ENCODE results near the gene PIGU.
"Not testable (repeated sequence)": the region's sequence is repeated elsewhere in the genome, so short reads cannot be mapped to it uniquely, and the experiment has no call there.

The PIGU gene

DNA sequence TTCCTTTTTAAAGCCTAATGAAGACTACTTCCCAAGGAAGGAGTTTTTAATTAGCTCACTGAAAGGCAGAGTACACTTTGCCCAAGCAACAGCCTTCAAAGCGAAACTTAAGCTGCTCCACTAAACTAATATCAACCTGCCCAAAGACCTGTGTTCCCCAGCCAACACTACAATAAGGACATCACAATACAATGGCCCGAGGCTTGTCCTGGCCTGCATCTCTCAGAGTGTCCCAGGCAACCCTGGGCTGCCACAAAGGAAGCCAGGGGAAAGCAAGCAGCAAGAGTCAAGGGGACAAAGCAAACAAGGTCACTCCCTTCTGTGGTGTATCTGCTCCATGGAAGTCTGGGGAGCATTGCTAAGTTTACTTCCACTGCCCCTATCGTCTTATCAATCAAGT is 52.3 kb downstream of the PIGU start:
- no peaks in the 10 kb centered on the region for H3K36me3 ChIP-seq (ENCODE audit: control insufficient read depth, insufficient read depth, low read length)
- no peak for DNase-seq (ENCODE audit: low read depth, low spot score)
- no peak overlapping the region for H3K4me3 ChIP-seq (ENCODE audit: low read length)
- H3K27me3 ChIP-seq (ENCODE audit: control insufficient read depth, insufficient read depth, low read length) = no peaks in the 10 kb centered on the region
- no peaks in the 10 kb centered on the region for H3K4me1 ChIP-seq (ENCODE audit: control insufficient read depth, insufficient read depth, low read length)
- no peaks in the 10 kb centered on the region for H3K9me3 ChIP-seq (ENCODE audit: control insufficient read depth, insufficient read depth, low read length)
- WGBS (ENCODE audit: insufficient coverage, insufficient read length) = no CpG with 5 or more reads among the region's 3 CpGs
- no peak overlapping the region for H3K27ac ChIP-seq (ENCODE audit: low read length)

GRCh38 chr20:34622821-34623451 is 54.0 kb downstream of the PIGU start:
- WGBS (ENCODE audit: insufficient coverage, insufficient read length) = no CpG with 5 or more reads among the region's 6 CpGs
- no peak overlapping the region for H3K27ac ChIP-seq (ENCODE audit: low read length)
- no peaks in the 10 kb centered on the region for H3K9me3 ChIP-seq (ENCODE audit: control insufficient read depth, insufficient read depth, low read length)
- no peaks in the 10 kb centered on the region for H3K4me1 ChIP-seq (ENCODE audit: control insufficient read depth, insufficient read depth, low read length)
- H3K27me3 ChIP-seq (ENCODE audit: control insufficient read depth, insufficient read depth, low read length) = no peaks in the 10 kb centered on the region
- no peak overlapping the region for H3K4me3 ChIP-seq (ENCODE audit: low read length)
- DNase-seq (ENCODE audit: low read depth, low spot score) = no peak
- no peaks in the 10 kb centered on the region for H3K36me3 ChIP-seq (ENCODE audit: control insufficient read depth, insufficient read depth, low read length)

- no CpG with 5 or more reads among the region's 13 CpGs for WGBS (ENCODE audit: insufficient coverage, insufficient read length)
- no peak for DNase-seq (ENCODE audit: low read depth, low spot score)
- Histone ChIP-seq H3K4me1 (ENCODE audit: control insufficient read depth, insufficient read depth, low read length) (no peaks in the 10 kb centered on the region), H3K9me3 (ENCODE audit: control insufficient read depth, insufficient read depth, low read length) (no peaks in the 10 kb centered on the region), H3K4me3 (ENCODE audit: low read length) (no peak overlapping the region), H3K36me3 (ENCODE audit: control insufficient read depth, insufficient read depth, low read length) (no peaks in the 10 kb centered on the region), H3K27me3 (ENCODE audit: control insufficient read depth, insufficient read depth, low read length) (no peaks in the 10 kb centered on the region), H3K27ac (ENCODE audit: low read length) (no peak overlapping the region)
These were observed 55.2 kb downstream of the PIGU start for GRCh38 chr20:34621383-34622367.

- H3K4me1 ChIP-seq (ENCODE audit: control insufficient read depth, insufficient read depth, low read length) = no peaks in the 10 kb centered on the region
- H3K36me3 ChIP-seq (ENCODE audit: control insufficient read depth, insufficient read depth, low read length) = no peaks in the 10 kb centered on the region
- no peaks in the 10 kb centered on the region for H3K9me3 ChIP-seq (ENCODE audit: control insufficient read depth, insufficient read depth, low read length)
- no peak overlapping the region for H3K4me3 ChIP-seq (ENCODE audit: low read length)
- no peak for DNase-seq (ENCODE audit: low read depth, low spot score)
- no peaks in the 10 kb centered on the region for H3K27me3 ChIP-seq (ENCODE audit: control insufficient read depth, insufficient read depth, low read length)
- no peak overlapping the region for H3K27ac ChIP-seq (ENCODE audit: low read length)
These were observed 55.9 kb downstream of the PIGU start for GRCh38 chr20:34621036-34621343.

- H3K4me3 ChIP-seq (ENCODE audit: low read length) = no peak overlapping the region
- no CpG with 5 or more reads among the region's 2 CpGs for WGBS (ENCODE audit: insufficient coverage, insufficient read length)
These were observed 58.2 kb downstream of the PIGU start for GRCh38 chr20:34618676-34619075.

DNA sequence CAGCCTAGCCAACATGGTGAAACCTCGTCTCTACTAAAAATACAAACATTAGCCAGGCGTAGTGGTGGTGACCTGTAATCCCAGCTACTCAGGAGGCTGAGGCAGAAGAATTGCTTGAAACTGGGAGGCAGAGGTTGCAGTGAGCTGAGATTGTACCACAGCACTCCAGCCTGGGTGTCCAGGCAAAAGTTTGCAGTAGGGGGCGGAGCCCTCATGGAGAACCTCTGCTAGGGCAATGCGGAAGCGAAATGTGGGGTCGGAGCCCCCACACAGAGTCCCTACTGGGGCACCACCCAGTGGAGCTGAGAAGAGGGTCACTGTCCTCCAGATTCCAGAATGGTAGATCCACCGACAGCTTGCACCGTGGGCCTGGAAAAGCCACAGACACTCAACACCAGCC is 60.0 kb downstream of the PIGU start:
- not testable (repeated sequence) for H3K4me3 ChIP-seq (ENCODE audit: low read length); H3K36me3 ChIP-seq (ENCODE audit: control insufficient read depth, insufficient read depth, low read length); H3K27ac ChIP-seq (ENCODE audit: low read length); H3K4me1 ChIP-seq (ENCODE audit: control insufficient read depth, insufficient read depth, low read length); H3K27me3 ChIP-seq (ENCODE audit: control insufficient read depth, insufficient read depth, low read length); DNase-seq (ENCODE audit: low read depth, low spot score); H3K9me3 ChIP-seq (ENCODE audit: control insufficient read depth, insufficient read depth, low read length)
- WGBS (ENCODE audit: insufficient coverage, insufficient read length) = no CpG with 5 or more reads among the region's 8 CpGs

More at GRCh38 chr20:34618676-34619075, 58.2 kb downstream of the PIGU start:
- H3K4me1 ChIP-seq (ENCODE audit: control insufficient read depth, insufficient read depth, low read length) = no peaks in the 10 kb centered on the region
- H3K9me3 ChIP-seq (ENCODE audit: control insufficient read depth, insufficient read depth, low read length) = no peaks in the 10 kb centered on the region
- DNase-seq (ENCODE audit: low read depth, low spot score) = no peak
- no peak overlapping the region for H3K27ac ChIP-seq (ENCODE audit: low read length)
- H3K27me3 ChIP-seq (ENCODE audit: control insufficient read depth, insufficient read depth, low read length) = no peaks in the 10 kb centered on the region
- peaks cover 2% of the 10 kb centered on the region; the same call in 1 of the 2 replicates for H3K36me3 ChIP-seq (ENCODE audit: control insufficient read depth, insufficient read depth, low read length)

- no peak for DNase-seq (ENCODE audit: low read depth, low spot score)
- Histone ChIP-seq H3K36me3 (ENCODE audit: control insufficient read depth, insufficient read depth, low read length) (peaks cover 2% of the 10 kb centered on the region; the same call in 1 of the 2 replicates), H3K27me3 (ENCODE audit: control insufficient read depth, insufficient read depth, low read length) (no peaks in the 10 kb centered on the region), H3K27ac (ENCODE audit: low read length) (no peak overlapping the region), H3K4me1 (ENCODE audit: control insufficient read depth, insufficient read depth, low read length) (no peaks in the 10 kb centered on the region), H3K9me3 (ENCODE audit: control insufficient read depth, insufficient read depth, low read length) (no peaks in the 10 kb centered on the region), H3K4me3 (ENCODE audit: low read length) (no peak overlapping the region)
- no CpG with 5 or more reads among the region's 5 CpGs for WGBS (ENCODE audit: insufficient coverage, insufficient read length)
These were observed 61.4 kb downstream of the PIGU start for GRCh38 chr20:34615477-34615876.

- H3K4me3 ChIP-seq (ENCODE audit: low read length); H3K9me3 ChIP-seq (ENCODE audit: control insufficient read depth, insufficient read depth, low read length); H3K27ac ChIP-seq (ENCODE audit: low read length); DNase-seq (ENCODE audit: low read depth, low spot score); H3K27me3 ChIP-seq (ENCODE audit: control insufficient read depth, insufficient read depth, low read length); H3K36me3 ChIP-seq (ENCODE audit: control insufficient read depth, insufficient read depth, low read length); H3K4me1 ChIP-seq (ENCODE audit: control insufficient read depth, insufficient read depth, low read length): not testable (repeated sequence)
- whole genome bisulfite sequencing (ENCODE audit: insufficient coverage, insufficient read length) = no CpG with 5 or more reads among the region's 4 CpGs
These were observed 64.9 kb downstream of the PIGU start for GRCh38 chr20:34611976-34612375.

DNA sequence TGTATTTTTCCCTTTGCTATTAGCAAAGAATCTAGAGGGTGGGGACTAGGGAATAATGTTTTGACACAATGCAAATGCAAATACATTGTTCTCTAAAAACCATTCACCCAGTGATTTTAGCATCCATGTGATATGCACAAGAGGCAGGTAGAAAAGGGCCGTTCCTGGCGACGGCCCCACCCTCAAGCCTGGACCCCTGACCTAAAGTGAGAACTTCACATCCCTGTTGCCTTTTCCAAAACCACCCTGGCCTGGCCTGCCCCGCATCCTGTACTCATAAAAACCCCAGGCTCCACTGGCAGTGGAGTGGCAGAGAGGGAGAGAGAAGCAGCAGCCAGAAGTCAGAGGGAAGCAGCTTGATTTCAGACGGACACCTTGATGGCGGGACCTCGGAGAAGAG is 69.8 kb downstream of the PIGU start:
- no peaks in the 10 kb centered on the region for H3K36me3 ChIP-seq (ENCODE audit: control insufficient read depth, insufficient read depth, low read length)
- no peaks in the 10 kb centered on the region; the same call in 1 of the 2 replicates for H3K4me1 ChIP-seq (ENCODE audit: control insufficient read depth, insufficient read depth, low read length)
- no CpG with 5 or more reads among the region's 7 CpGs for WGBS (ENCODE audit: insufficient coverage, insufficient read length)
- no peaks in the 10 kb centered on the region for H3K27me3 ChIP-seq (ENCODE audit: control insufficient read depth, insufficient read depth, low read length)
- no peak overlapping the region for H3K27ac ChIP-seq (ENCODE audit: low read length)
- no peak overlapping the region for H3K4me3 ChIP-seq (ENCODE audit: low read length)
- no peak for DNase-seq (ENCODE audit: low read depth, low spot score)
- H3K9me3 ChIP-seq (ENCODE audit: control insufficient read depth, insufficient read depth, low read length) = no peaks in the 10 kb centered on the region

DNA sequence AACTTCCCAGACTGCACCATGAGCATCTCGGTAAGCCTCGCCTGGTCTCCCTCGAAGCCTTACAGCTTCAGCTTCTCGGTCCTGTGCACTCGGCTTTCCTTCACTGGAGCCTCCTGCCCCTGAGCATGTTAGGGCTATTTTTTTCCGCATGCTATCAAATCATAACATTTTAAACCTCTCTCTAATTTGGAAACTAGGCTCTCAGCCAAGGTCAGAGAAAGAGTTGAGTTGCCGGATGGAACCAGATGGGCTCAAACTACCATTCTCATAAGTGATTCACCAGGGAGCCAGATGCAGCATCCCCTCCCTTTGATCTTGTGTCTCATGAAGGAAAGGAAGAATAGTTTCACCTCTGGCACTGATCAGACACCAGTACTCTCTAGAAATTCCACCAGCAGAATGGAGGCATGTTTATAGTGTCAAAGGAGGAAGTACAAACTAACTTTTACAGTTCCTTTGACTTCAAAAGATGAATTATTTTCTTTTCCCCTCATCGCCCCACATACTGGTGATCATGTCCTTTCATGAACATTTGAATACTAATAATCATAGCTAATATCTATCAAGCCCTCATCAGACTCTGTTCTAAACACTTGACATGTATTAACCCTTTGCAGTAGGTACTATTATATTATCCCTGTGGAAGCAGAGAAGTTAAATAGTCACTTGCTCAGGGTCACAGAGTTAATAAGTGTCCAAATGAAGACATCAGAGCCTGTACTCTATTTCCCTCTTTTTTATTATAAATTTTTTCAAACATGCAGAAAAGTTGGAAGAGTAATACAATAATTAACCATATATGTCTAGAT is 71.7 kb downstream of the PIGU start:
- Histone ChIP-seq H3K9me3 (ENCODE audit: control insufficient read depth, insufficient read depth, low read length) (no peaks in the 10 kb centered on the region), H3K4me3 (ENCODE audit: low read length) (no peak overlapping the region), H3K36me3 (ENCODE audit: control insufficient read depth, insufficient read depth, low read length) (no peaks in the 10 kb centered on the region), H3K4me1 (ENCODE audit: control insufficient read depth, insufficient read depth, low read length) (no peaks in the 10 kb centered on the region; the same call in 1 of the 2 replicates), H3K27me3 (ENCODE audit: control insufficient read depth, insufficient read depth, low read length) (no peaks in the 10 kb centered on the region), H3K27ac (ENCODE audit: low read length) (no peak overlapping the region)
- no peak for DNase-seq (ENCODE audit: low read depth, low spot score)
- no CpG with 5 or more reads among the region's 8 CpGs for WGBS (ENCODE audit: insufficient coverage, insufficient read length)

Measured in iPS DF 6.9 (cell line).